ENCODE measurements around the gene RANBP3L.
A peak's percentile ranks its signal among the peaks of the same experiment; 100 is the strongest.

RANBP3L gene

DNA sequence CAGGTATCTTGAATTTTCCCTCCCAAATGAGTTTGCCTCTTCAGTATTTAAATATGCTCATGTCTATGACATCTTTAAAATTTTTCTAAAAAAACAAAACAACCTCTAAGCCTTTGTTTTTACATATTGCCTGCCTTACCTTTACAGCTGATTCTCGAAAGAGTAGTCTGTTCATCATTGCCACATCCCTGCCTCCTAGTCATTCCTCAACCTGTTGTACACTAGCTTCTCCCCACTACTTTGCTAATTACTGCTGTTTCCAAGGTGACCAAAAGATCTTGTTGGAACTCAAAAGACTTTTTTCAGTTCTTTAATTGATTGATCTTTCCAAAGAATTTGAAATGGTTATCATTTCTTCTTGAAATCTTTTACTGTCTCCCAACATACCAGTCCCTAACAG, 58.0 kb downstream of the RANBP3L start:
- DNase-seq: no peak
- peaks cover 31% of the 10 kb centered on the region for H3K4me1 Mint-ChIP-seq
- no peak overlapping the region for H3K27ac Mint-ChIP-seq
- H3K36me3 Mint-ChIP-seq: no peaks in the 10 kb centered on the region
- H3K9me3 Mint-ChIP-seq: no peaks in the 10 kb centered on the region
- no peaks in the 10 kb centered on the region for H3K27me3 Mint-ChIP-seq
- CTCF ChIA-PET: interaction anchor here (1.3 to 1.8 kb wide), 2 partner anchors 17 to 21 kb away, joined by 3 to 7 read pairs; no protein-coding TSS in a partner anchor
- peak overlapping the region; percentile 81 for H3K4me3 Mint-ChIP-seq

GRCh38 chr5:36242534-36243485, 58.9 kb downstream of the RANBP3L start:
- H3K36me3 Mint-ChIP-seq: no peaks in the 10 kb centered on the region
- H3K9me3 Mint-ChIP-seq: no peaks in the 10 kb centered on the region
- peaks cover 31% of the 10 kb centered on the region for H3K4me1 Mint-ChIP-seq
- H3K27me3 Mint-ChIP-seq: no peaks in the 10 kb centered on the region
- peak overlapping the region; percentile 81 for H3K4me3 Mint-ChIP-seq
- H3K27ac Mint-ChIP-seq: peak overlapping the region; percentile 81
- CTCF ChIA-PET: interaction anchor here (0.7 to 2.2 kb wide), 11 partner anchors 8 to 453 kb away, joined by 3 to 11 read pairs (median 5); partner anchors contain the start of gene RANBP3L
- DNase-seq: peak; percentile 27

- Mint-ChIP-seq H3K4me3 (peak within 1 kb of the TSS; percentile 81), H3K4me1 (peaks cover 31% of the 10 kb centered on the region), H3K9me3 (no peaks in the 10 kb centered on the region), H3K27ac (peak within 1 kb of the TSS; percentile 92), H3K27me3 (no peaks in the 10 kb centered on the region), H3K36me3 (no peaks in the 10 kb centered on the region)
- CTCF ChIA-PET: interaction anchor here (0.7 to 2.2 kb wide), 17 partner anchors 9 to 454 kb away, joined by 3 to 11 read pairs (median 5); partner anchors contain the start of gene RANBP3L
- peak; percentile 95 for DNase-seq
Measured at GRCh38 chr5:36241631-36242533, 59.8 kb downstream of the RANBP3L start, which contains the start of gene NADK2. Gene NADK2, minus strand, starts transcription at chr5:36241925. Its CDS starts 127 bp downstream, at chr5:36241798.

DNA sequence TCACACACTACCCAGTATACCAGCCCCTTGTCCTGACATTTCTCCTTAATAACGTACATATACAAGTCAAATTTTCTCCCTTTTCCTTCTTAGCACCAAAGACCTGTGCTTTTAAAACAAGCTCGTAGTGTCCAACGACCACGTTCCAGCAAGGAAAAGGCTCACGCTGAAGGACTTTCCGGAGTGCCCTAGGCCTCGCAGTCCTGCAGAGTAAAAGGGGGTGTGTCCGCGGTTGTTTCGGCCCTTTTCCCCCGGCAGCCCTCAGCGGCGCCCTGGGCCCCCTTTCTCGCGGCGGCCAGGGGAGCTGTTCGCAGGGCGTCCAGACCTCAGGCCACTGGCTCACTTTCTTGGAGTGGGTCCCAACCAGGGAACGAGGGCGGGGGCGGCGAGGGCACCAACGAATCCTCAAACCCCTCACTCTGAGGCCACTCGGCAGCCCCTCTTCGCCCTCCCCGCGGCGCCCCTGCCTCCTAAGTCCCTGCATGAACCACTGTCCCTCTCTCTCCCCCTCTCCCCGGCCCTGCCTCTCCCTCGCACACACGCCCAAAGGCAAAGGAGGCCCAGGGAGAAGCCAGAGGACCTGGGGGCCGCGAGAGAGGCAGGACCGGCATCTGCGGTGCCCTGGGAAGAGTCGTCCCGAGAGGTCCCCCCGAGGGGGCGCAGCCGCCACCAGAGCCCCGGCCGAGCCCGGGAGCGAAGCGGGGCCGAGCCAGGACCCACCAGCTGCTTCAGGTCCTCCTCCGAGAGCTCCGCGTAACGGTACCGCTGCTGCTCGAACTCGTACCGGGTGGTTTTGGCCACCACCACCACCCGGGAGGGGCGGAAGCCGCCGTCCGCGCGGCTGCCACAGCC, 60.7 kb downstream of the RANBP3L start:
- peak overlapping the region; percentile 77 for H3K4me3 Mint-ChIP-seq
- CTCF ChIA-PET: interaction anchor here (0.8 to 2.2 kb wide), 15 partner anchors 10 to 455 kb away, joined by 3 to 11 read pairs (median 5); partner anchors contain the start of gene RANBP3L
- H3K27me3 Mint-ChIP-seq: no peaks in the 10 kb centered on the region
- DNase-seq: peak; percentile 45
- H3K36me3 Mint-ChIP-seq: peaks cover 3% of the 10 kb centered on the region
- H3K4me1 Mint-ChIP-seq: peaks cover 33% of the 10 kb centered on the region
- peak overlapping the region; percentile 75 for H3K27ac Mint-ChIP-seq
- H3K9me3 Mint-ChIP-seq: no peaks in the 10 kb centered on the region

- peak overlapping the region; percentile 77 for H3K4me3 Mint-ChIP-seq
- H3K4me1 Mint-ChIP-seq: peaks cover 33% of the 10 kb centered on the region
- CTCF ChIA-PET: interaction anchor here (0.9 to 1.1 kb wide), 2 partner anchors 22 to 160 kb away, joined by 3 to 4 read pairs; no protein-coding TSS in a partner anchor
- no peak for DNase-seq
- H3K9me3 Mint-ChIP-seq: no peaks in the 10 kb centered on the region
- H3K36me3 Mint-ChIP-seq: peaks cover 3% of the 10 kb centered on the region
- peak overlapping the region; percentile 43 for H3K27ac Mint-ChIP-seq
- no peaks in the 10 kb centered on the region for H3K27me3 Mint-ChIP-seq
Measured at GRCh38 chr5:36239370-36240293, 62.1 kb downstream of the RANBP3L start.

DNA sequence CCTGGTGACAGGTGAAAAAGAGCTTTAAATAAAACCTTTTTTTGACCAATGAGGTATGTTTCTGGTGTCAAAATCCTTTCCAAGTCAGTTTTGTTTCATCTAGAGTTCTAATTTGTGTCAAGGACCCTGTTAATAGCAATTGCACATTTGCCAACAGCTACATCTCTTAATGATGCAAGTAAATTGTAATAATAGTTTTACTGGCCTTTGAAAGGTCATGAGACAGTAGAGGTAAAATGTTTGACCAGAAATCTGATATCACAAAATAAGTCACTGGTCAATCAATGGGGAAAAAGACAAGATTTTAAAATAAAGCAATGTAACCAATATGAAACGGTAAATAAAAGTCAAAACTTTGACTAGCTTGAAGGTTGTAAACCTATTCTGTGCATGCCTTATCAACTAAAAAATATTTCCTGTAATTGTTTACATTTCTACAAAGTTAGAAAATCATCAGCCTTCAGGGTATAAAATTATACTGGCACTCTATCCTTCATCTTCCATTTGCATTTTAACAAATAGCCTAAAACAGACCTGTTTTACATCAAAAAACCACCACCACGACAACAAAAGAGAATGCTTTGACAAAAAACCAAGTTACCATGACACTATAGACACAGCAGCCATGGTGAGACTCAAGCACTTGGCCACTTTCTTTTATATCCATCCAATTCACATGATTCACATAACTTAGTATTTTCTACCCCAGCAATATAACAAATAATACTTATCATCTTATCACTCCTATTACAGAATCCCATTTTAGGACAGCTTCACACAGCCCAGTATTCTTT, 63.0 kb downstream of the RANBP3L start:
- no peak for DNase-seq
- Mint-ChIP-seq H3K36me3 (peaks cover 3% of the 10 kb centered on the region), H3K4me3 (no peak overlapping the region), H3K4me1 (peaks cover 32% of the 10 kb centered on the region), H3K27me3 (no peaks in the 10 kb centered on the region), H3K9me3 (no peaks in the 10 kb centered on the region), H3K27ac (no peak overlapping the region)
- CTCF ChIA-PET: interaction anchor here (0.6 kb wide), 1 partner anchor 85 kb away, joined by 3 read pairs; no protein-coding TSS in a partner anchor

DNA sequence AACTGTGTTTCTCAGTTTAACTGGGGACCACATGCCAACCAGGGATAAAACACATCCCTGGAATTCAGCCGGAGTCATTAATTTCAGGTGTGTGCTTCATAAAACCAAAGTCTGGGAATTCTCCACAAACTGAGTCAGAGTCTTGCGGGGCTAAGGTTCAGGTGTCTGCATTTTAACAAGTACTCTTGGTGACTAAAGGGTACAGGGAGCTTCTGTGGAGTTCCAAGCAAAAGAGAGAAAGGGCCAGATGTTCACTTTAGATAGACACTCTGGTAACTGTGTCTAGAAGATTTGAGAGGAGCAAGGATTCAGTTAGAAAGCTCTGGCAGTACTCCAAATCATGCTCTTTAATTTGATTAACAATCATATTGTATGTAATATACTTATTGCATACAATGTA, 64.0 kb downstream of the RANBP3L start:
- no peak for DNase-seq
- CTCF ChIA-PET: interaction anchor here (1.0 kb wide), 2 partner anchors 159 to 568 kb away, joined by 3 read pairs; no protein-coding TSS in a partner anchor
- H3K27me3 Mint-ChIP-seq: no peaks in the 10 kb centered on the region
- H3K36me3 Mint-ChIP-seq: peaks cover 3% of the 10 kb centered on the region
- H3K4me1 Mint-ChIP-seq: peaks cover 24% of the 10 kb centered on the region
- no peaks in the 10 kb centered on the region for H3K9me3 Mint-ChIP-seq
- H3K27ac Mint-ChIP-seq: no peak overlapping the region
- H3K4me3 Mint-ChIP-seq: no peak overlapping the region

GRCh38 chr5:36236801-36237200, 64.9 kb downstream of the RANBP3L start:
- Mint-ChIP-seq H3K4me3 (no peak overlapping the region), H3K27me3 (no peaks in the 10 kb centered on the region)

GRCh38 chr5:36232533-36232932, 69.2 kb downstream of the RANBP3L start:
- Mint-ChIP-seq H3K4me1 (peaks cover 2% of the 10 kb centered on the region), H3K27me3 (no peaks in the 10 kb centered on the region), H3K27ac (no peak overlapping the region), H3K36me3 (peaks cover 3% of the 10 kb centered on the region), H3K4me3 (no peak overlapping the region), H3K9me3 (no peaks in the 10 kb centered on the region)
- CTCF ChIA-PET: no interaction called here
- DNase-seq: no peak

More at GRCh38 chr5:36236801-36237200, 64.9 kb downstream of the RANBP3L start:
- no peak for DNase-seq
- H3K36me3 Mint-ChIP-seq: peaks cover 3% of the 10 kb centered on the region
- H3K9me3 Mint-ChIP-seq: no peaks in the 10 kb centered on the region
- H3K27ac Mint-ChIP-seq: no peak overlapping the region
- peaks cover 20% of the 10 kb centered on the region for H3K4me1 Mint-ChIP-seq
- CTCF ChIA-PET: interaction anchor here (0.9 to 1.0 kb wide), 3 partner anchors 20 to 567 kb away, joined by 3 read pairs; no protein-coding TSS in a partner anchor

- Mint-ChIP-seq H3K27ac (no peak overlapping the region), H3K4me3 (no peak overlapping the region)
- CTCF ChIA-PET: interaction anchor here (0.9 kb wide), 1 partner anchor 152 kb away, joined by 3 read pairs; no protein-coding TSS in a partner anchor
Measured at GRCh38 chr5:36230151-36230790, 71.4 kb downstream of the RANBP3L start.

DNA sequence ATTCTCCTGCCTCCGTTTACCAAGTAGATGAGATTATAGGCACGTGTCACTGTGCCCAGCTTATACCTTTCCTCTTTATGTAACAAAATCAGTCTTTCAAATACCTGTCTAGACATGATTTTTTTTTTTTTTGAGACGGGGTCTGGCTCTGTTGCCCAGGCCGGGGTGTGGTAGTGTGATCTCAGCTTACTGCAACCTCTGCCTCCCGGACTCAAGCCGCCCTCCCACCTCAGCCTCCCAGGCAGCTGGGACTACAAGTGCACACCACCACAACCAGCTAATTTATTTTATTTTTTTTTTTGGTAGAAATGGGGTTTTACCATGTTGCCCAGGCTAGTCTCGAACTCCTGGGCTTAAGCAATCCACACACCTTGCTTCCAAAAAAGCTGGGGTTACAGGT, 73.2 kb downstream of the RANBP3L start:
- CTCF ChIA-PET: no interaction called here
- Mint-ChIP-seq H3K4me1 (no peaks in the 10 kb centered on the region), H3K9me3 (no peaks in the 10 kb centered on the region)

More at GRCh38 chr5:36230151-36230790, 71.4 kb downstream of the RANBP3L start:
- Mint-ChIP-seq H3K4me1 (no peaks in the 10 kb centered on the region), H3K27me3 (no peaks in the 10 kb centered on the region), H3K36me3 (peaks cover 5% of the 10 kb centered on the region), H3K9me3 (no peaks in the 10 kb centered on the region)
- DNase-seq: no peak

More for the DNA sequence above, 73.2 kb downstream of the RANBP3L start:
- no peak overlapping the region for H3K4me3 Mint-ChIP-seq
- H3K36me3 Mint-ChIP-seq: peaks cover 9% of the 10 kb centered on the region
- no peaks in the 10 kb centered on the region for H3K27me3 Mint-ChIP-seq
- H3K27ac Mint-ChIP-seq: no peak overlapping the region
- no peak for DNase-seq
